ENCODE measurements around the gene EFHB.

Gene EFHB

GRCh38 chr3:19945534-19945933 lies 11.5 kb upstream of the EFHB start:
- no peak for TF ChIP-seq TAF1 (IDR thresholded peaks at IDR 0.05; ENCODE audit: borderline replicate concordance, insufficient read depth, low read length)

GRCh38 chr3:19940643-19941042 lies 6.6 kb upstream of the EFHB start:
- TF ChIP-seq SIN3A (IDR thresholded peaks at IDR 0.05; ENCODE audit: borderline replicate concordance, insufficient read depth, low read length) (no peak), FOXP2 (optimal IDR thresholded peaks at IDR 0.05; ENCODE audit: borderline replicate concordance, extremely low read depth, extremely low read length, insufficient read depth) (no peak), TAF1 (IDR thresholded peaks at IDR 0.05; ENCODE audit: borderline replicate concordance, insufficient read depth, low read length) (no peak), REST (IDR thresholded peaks at IDR 0.05; ENCODE audit: insufficient read depth in 1 of 2, low read depth in 2 of 2, low read length in 2 of 2) (no peak), POLR2AphosphoS5 (IDR thresholded peaks at IDR 0.05; ENCODE audit: low read depth, low read length) (no peak)

GRCh38 chr3:19938295-19938627 lies 4.2 kb upstream of the EFHB start:
- no peak for TF ChIP-seq TAF1 (IDR thresholded peaks at IDR 0.05; ENCODE audit: borderline replicate concordance, insufficient read depth, low read length)

GRCh38 chr3:19937459-19938294 lies 3.7 kb upstream of the EFHB start:
- TF ChIP-seq POLR2AphosphoS5 (IDR thresholded peaks at IDR 0.05; ENCODE audit: low read depth, low read length), result no peak

- TF ChIP-seq POLR2AphosphoS5 (IDR thresholded peaks at IDR 0.05; ENCODE audit: low read depth, low read length) (no peak), FOXP2 (optimal IDR thresholded peaks at IDR 0.05; ENCODE audit: borderline replicate concordance, extremely low read depth, extremely low read length, insufficient read depth) (no peak), SIN3A (IDR thresholded peaks at IDR 0.05; ENCODE audit: borderline replicate concordance, insufficient read depth, low read length) (no peak), REST (IDR thresholded peaks at IDR 0.05; ENCODE audit: insufficient read depth in 1 of 2, low read depth in 2 of 2, low read length in 2 of 2) (no peak), TAF1 (IDR thresholded peaks at IDR 0.05; ENCODE audit: borderline replicate concordance, insufficient read depth, low read length) (no peak)
Observed at GRCh38 chr3:19932422-19932821, 1.6 kb downstream of the EFHB start.

- TF ChIP-seq POLR2AphosphoS5 (IDR thresholded peaks at IDR 0.05; ENCODE audit: low read depth, low read length) (no peak), FOXP2 (optimal IDR thresholded peaks at IDR 0.05; ENCODE audit: borderline replicate concordance, extremely low read depth, extremely low read length, insufficient read depth) (no peak), REST (IDR thresholded peaks at IDR 0.05; ENCODE audit: insufficient read depth in 1 of 2, low read depth in 2 of 2, low read length in 2 of 2) (no peak), SIN3A (IDR thresholded peaks at IDR 0.05; ENCODE audit: borderline replicate concordance, insufficient read depth, low read length) (no peak), TAF1 (IDR thresholded peaks at IDR 0.05; ENCODE audit: borderline replicate concordance, insufficient read depth, low read length) (no peak)
Observed at GRCh38 chr3:19931767-19932188, 2.2 kb downstream of the EFHB start.

- TF ChIP-seq POLR2AphosphoS5 (IDR thresholded peaks at IDR 0.05; ENCODE audit: low read depth, low read length) (no peak), TAF1 (IDR thresholded peaks at IDR 0.05; ENCODE audit: borderline replicate concordance, insufficient read depth, low read length) (no peak)
Observed at GRCh38 chr3:19931180-19931692, 2.8 kb downstream of the EFHB start.

Data from PFSK-1 (cell line).